OCI-LY7 (cell line): ENCODE measurements around the gene CASQ2. TPM values are rescaled to one million over a fixed set of nuclear protein-coding genes. Genes with fewer than 3 reads are reported as not detected.

ENCODE experiments used
- BruUV-seq: library from RNA; stranded (reverse); fragments of 400-500 nt; replicated peaks from 2 replicates; lab custom pipeline; 2021; lab: Mats Ljungman, UMichigan
- CTCF ChIA-PET: fragments of 300-600 bp; sonication (Branson Sonifier 250); formaldehyde crosslinking; loops from one replicate; lab custom pipeline; 2022; ENCODE audit warnings: antibody characterized with exemption; ENCODE audit not compliant: unreplicated experiment; lab: Charles Lee
- POLR2A ChIA-PET: fragments of 300-600 bp; sonication (Branson Sonifier 250); formaldehyde crosslinking; loops from one replicate; lab custom pipeline; 2022; ENCODE audit warnings: antibody characterized with exemption; lab: Charles Lee
- DNase-seq: peaks from one replicate; pipeline ENCODE4 v3.0.0-alpha.2; 2015; ENCODE audit warnings: low spot score
- H2AFZ ChIP-seq: fragments of 200-600 bp; sonication (generic), shearing (Covaris generic); 2 replicates; pipeline ENCODE4 v1.6.1; 2014; ENCODE audit warnings: mild to moderate bottlenecking, antibody characterized with exemption, low read length, moderate library complexity
- H3K27ac ChIP-seq: fragments of 200-600 bp; sonication (generic); 2 replicates; pipeline ENCODE4 v1.5.1; 2014; ENCODE audit warnings: mixed run types, low read depth, mild to moderate bottlenecking, moderate library complexity, low read length, inconsistent platforms; ENCODE audit not compliant: poor library complexity, severe bottlenecking
- H3K36me3 ChIP-seq: fragments of 200-600 bp; sonication (generic); 2 replicates; pipeline ENCODE4 v1.6.1; 2014; ENCODE audit warnings: mild to moderate bottlenecking, antibody characterized with exemption, low read length, moderate library complexity, mixed read lengths; ENCODE audit not compliant: insufficient read depth
- H3K4me1 ChIP-seq: fragments of 200-600 bp; sonication (generic); 2 replicates; pipeline ENCODE4 v1.5.1; 2014; ENCODE audit warnings: mild to moderate bottlenecking, low read length; ENCODE audit not compliant: insufficient read depth, poor library complexity, severe bottlenecking
- H3K4me2 ChIP-seq: fragments of 200-600 bp; sonication (generic); 2 replicates; pipeline ENCODE4 v1.6.1; 2014; ENCODE audit warnings: mild to moderate bottlenecking, low read length
- H3K4me3 ChIP-seq: fragments of 200-600 bp; sonication (generic); 2 replicates; pipeline ENCODE4 v1.5.1; 2014; ENCODE audit warnings: mild to moderate bottlenecking, low read depth, low read length; ENCODE audit not compliant: poor library complexity, severe bottlenecking
- H3K79me2 ChIP-seq: fragments of 200-600 bp; sonication (generic); 2 replicates; pipeline ENCODE4 v1.6.1; 2016; ENCODE audit warnings: low read depth, mild to moderate bottlenecking, low read length, moderate library complexity, mixed read lengths; ENCODE audit not compliant: insufficient read depth
- H3K9me2 ChIP-seq: fragments of 200-600 bp; sonication (generic); 2 replicates; pipeline ENCODE4 v1.6.1; 2016; ENCODE audit warnings: mild to moderate bottlenecking, low read length, mixed read lengths; ENCODE audit not compliant: insufficient read depth
- H3K9me3 ChIP-seq: fragments of 200-600 bp; sonication (generic); 2 replicates; pipeline ENCODE4 v1.6.1; 2014; ENCODE audit warnings: mild to moderate bottlenecking, mixed run types, low read length, mixed read lengths
- H4K20me1 ChIP-seq: fragments of 200-600 bp; sonication (generic); 2 replicates; pipeline ENCODE4 v1.6.1; 2014; ENCODE audit warnings: mild to moderate bottlenecking, antibody characterized with exemption, low read length, moderate library complexity, mixed read lengths; ENCODE audit not compliant: insufficient read depth
- EZH2phosphoT487 ChIP-seq: fragments of 200-600 bp; sonication (generic); IDR thresholded peaks from 2 replicates; pipeline ENCODE4 v1.6.1; 2018; ENCODE audit warnings: low read depth, borderline replicate concordance, mild to moderate bottlenecking, mixed run types, antibody characterized with exemption, low read length, moderate library complexity, mixed read lengths
- intact Hi-C: fragments of 100-400 bp; cut with micrococcal nuclease; formaldehyde crosslinking; loops from one replicate; pipeline ENCODE4 v1.10.0; 2022; ENCODE audit not compliant: unreplicated experiment
- total RNA-seq, 2 experiments: library from RNA; depleted of rRNA in 1 of 2; stranded (reverse); fragments of >200 nt in 1 of 2; shearing (Covaris generic) in 1 of 2; gene quantifications; 2 replicates each; pipeline ENCODE4 v1.2.3, GENCODE V29; 2014 to 2022
- TF ChIP-seq, protein P1 (sequence below): fragments of 200-600 bp; sonication (generic); conservative IDR thresholded peaks from 2 replicates; pipeline ENCODE4 v1.5.1; 2014; ENCODE audit warnings: mild to moderate bottlenecking, antibody characterized with exemption, low read length, moderate library complexity, mixed read lengths

Gene CASQ2
- total RNA-seq, 2 experiments from 2014 or later: not detected

DNA sequence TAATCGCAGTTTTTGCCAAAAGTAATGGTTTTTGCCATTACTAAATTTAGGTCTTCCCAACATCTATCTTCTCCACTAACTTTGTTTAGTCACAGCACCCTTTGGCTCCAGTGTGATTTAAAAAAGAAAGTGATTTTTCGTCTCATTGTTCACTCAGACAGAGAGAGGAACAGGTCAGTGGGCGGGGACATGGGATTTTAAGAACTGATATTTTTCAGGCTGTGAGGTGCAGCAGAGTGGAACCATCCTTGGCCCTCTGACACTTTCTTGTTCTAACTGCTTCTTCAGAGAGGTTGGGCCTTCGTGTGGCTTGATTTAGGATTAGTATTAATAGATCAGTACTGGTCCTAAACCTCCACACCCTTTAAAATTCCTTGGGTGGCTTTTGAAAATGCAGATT lies 38.8 kb downstream of the CASQ2 start:
- Histone ChIP-seq H3K4me1 (no peaks in the 10 kb centered on the region), H3K79me2 (no peaks in the 10 kb centered on the region), H3K4me3 (no peak overlapping the region), H3K9me3 (no peaks in the 10 kb centered on the region), H3K36me3 (no peaks in the 10 kb centered on the region), H3K4me2 (no peak overlapping the region), H4K20me1 (no peaks in the 10 kb centered on the region), H3K27ac (no peak overlapping the region), H3K9me2 (no peaks in the 10 kb centered on the region), H2AFZ (no peak overlapping the region)
- ChIA-PET POLR2A (no interaction called here), CTCF (no interaction called here)
- no peak for DNase-seq
- TF ChIP-seq, protein P1, sequence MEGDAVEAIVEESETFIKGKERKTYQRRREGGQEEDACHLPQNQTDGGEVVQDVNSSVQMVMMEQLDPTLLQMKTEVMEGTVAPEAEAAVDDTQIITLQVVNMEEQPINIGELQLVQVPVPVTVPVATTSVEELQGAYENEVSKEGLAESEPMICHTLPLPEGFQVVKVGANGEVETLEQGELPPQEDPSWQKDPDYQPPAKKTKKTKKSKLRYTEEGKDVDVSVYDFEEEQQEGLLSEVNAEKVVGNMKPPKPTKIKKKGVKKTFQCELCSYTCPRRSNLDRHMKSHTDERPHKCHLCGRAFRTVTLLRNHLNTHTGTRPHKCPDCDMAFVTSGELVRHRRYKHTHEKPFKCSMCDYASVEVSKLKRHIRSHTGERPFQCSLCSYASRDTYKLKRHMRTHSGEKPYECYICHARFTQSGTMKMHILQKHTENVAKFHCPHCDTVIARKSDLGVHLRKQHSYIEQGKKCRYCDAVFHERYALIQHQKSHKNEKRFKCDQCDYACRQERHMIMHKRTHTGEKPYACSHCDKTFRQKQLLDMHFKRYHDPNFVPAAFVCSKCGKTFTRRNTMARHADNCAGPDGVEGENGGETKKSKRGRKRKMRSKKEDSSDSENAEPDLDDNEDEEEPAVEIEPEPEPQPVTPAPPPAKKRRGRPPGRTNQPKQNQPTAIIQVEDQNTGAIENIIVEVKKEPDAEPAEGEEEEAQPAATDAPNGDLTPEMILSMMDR: no peak
- TF ChIP-seq EZH2phosphoT487: no peak
- intact Hi-C loops: no loop called here
- BruUV-seq: no TSS peak

DNA sequence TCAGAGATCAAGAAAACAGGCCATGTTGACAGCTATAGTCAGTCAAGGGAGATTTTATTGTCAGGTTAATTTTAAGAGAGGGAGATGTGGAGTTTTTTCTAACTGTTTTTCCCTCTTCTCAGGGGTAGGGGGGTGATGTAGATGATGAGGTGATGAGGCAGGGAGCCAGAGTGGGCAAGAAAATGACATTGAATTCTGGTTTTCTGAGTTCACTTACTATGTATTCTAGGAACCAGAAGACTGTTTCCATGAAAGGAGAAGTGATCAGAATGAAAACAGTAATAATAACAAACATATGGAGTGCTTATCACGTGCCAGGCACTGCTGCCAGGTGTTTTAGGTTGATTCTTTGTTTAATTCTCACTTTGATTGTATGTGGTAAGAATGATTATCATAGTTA lies 40.2 kb downstream of the CASQ2 start:
- Histone ChIP-seq H4K20me1 (no peaks in the 10 kb centered on the region), H3K79me2 (no peaks in the 10 kb centered on the region), H3K4me1 (no peaks in the 10 kb centered on the region), H3K27ac (no peak overlapping the region), H3K4me3 (no peak overlapping the region), H2AFZ (no peak overlapping the region), H3K9me2 (no peaks in the 10 kb centered on the region), H3K36me3 (no peaks in the 10 kb centered on the region), H3K4me2 (no peak overlapping the region), H3K9me3 (no peaks in the 10 kb centered on the region)
- intact Hi-C loops: no loop called here
- no peak for DNase-seq
- TF ChIP-seq, protein P1: no peak
- TF ChIP-seq EZH2phosphoT487: no peak
- ChIA-PET CTCF (no interaction called here), POLR2A (no interaction called here)
- no TSS peak for BruUV-seq

DNA sequence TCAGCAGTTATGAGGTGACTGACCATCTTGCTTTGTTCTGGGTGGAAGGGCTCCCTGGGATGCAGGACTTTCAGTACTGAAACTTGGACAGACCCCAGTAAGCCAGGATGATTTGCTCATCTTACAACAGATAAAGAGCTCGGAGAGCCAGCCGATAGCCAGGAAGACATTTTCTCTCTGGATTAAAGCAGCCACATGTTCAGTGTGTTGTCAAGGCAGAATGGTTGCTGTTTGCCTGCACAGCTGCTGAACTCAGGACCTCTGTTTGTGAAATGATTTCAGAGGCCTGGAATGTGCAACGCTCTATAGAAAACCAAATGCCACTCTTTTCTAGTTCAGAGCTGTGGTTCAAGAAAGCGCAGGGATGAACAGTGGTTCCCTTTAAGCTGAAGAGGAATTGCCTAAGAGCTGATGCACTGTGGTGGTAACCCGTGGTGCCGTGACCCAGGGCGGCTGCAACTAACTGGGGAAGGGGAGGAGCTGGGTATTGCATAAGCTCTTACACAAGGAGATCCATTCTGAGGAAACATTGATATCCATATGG lies 40.7 kb downstream of the CASQ2 start:
- H3K79me2 ChIP-seq: no peaks in the 10 kb centered on the region
- no peaks in the 10 kb centered on the region for H3K9me3 ChIP-seq
- intact Hi-C loops: no loop called here
- H4K20me1 ChIP-seq: no peaks in the 10 kb centered on the region
- H3K9me2 ChIP-seq: no peaks in the 10 kb centered on the region
- no peak for TF ChIP-seq EZH2phosphoT487
- TF ChIP-seq, protein P1: no peak
- no peak overlapping the region for H3K4me2 ChIP-seq
- ChIA-PET CTCF (no interaction called here), POLR2A (no interaction called here)
- H3K4me1 ChIP-seq: no peaks in the 10 kb centered on the region
- no peak overlapping the region for H3K4me3 ChIP-seq
- no peak for DNase-seq
- H2AFZ ChIP-seq: no peak overlapping the region
- H3K36me3 ChIP-seq: no peaks in the 10 kb centered on the region
- BruUV-seq: no TSS peak
- no peak overlapping the region for H3K27ac ChIP-seq
